ENCODE measurements around the gene SMAD7. TPM values are rescaled to one million over a fixed set of nuclear protein-coding genes. Genes with fewer than 3 reads are reported as not detected.

The SMAD7 gene
- total RNA-seq, 2 donors from 2014 or later, result 80.8 to 107 TPM

DNA sequence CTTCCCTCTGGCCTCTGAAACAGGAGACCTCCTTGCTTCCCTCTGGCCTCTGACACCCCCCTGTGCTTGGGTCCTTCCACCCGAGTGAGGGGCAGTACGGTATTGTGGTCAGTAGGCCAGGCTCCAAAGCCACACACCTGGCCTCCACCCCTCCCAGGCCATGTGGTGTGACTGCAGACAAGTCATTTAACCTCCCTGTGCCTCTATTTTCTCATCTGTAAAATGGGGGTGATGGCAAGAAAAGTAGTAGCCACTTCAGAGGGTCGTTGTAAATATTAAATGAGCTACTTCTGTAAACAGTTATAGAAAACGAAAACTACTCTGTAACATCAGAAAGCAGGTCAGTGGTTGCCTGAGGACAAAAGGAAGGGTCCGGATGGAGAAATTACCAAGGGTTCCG, 74.2 kb downstream of the SMAD7 start:
- H3K36me3 ChIP-seq, result no peaks in the 10 kb centered on the region
- H3K27ac ChIP-seq, result no peak overlapping the region
- no peak overlapping the region for H3K4me3 ChIP-seq
- no peaks in the 10 kb centered on the region for H3K27me3 ChIP-seq (replicated peaks; ENCODE audit: insufficient read depth)
- H3K4me1 ChIP-seq (ENCODE audit: control insufficient read depth in 1 of 2, low read depth in 2 of 2), result peaks cover 13 to 47% of the 10 kb centered on the region in 2 donors
- DNase-seq (ENCODE audit: low spot score), result no peak
- no peaks in the 10 kb centered on the region for H3K9me3 ChIP-seq
- ATAC-seq (ENCODE audit: insufficient number of reproducible peaks, low FRiP score, low read depth), result no peak
- TF ChIP-seq, protein P1, sequence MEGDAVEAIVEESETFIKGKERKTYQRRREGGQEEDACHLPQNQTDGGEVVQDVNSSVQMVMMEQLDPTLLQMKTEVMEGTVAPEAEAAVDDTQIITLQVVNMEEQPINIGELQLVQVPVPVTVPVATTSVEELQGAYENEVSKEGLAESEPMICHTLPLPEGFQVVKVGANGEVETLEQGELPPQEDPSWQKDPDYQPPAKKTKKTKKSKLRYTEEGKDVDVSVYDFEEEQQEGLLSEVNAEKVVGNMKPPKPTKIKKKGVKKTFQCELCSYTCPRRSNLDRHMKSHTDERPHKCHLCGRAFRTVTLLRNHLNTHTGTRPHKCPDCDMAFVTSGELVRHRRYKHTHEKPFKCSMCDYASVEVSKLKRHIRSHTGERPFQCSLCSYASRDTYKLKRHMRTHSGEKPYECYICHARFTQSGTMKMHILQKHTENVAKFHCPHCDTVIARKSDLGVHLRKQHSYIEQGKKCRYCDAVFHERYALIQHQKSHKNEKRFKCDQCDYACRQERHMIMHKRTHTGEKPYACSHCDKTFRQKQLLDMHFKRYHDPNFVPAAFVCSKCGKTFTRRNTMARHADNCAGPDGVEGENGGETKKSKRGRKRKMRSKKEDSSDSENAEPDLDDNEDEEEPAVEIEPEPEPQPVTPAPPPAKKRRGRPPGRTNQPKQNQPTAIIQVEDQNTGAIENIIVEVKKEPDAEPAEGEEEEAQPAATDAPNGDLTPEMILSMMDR (IDR thresholded peaks at IDR 0.05), result no peak

GRCh38 chr18:48875942-48876511, 74.7 kb downstream of the SMAD7 start:
- Histone ChIP-seq H3K36me3 (no peaks in the 10 kb centered on the region), H3K9me3 (no peaks in the 10 kb centered on the region), H3K27ac (no peak overlapping the region)

GRCh38 chr18:48875314-48875941, 75.3 kb downstream of the SMAD7 start:
- DNase-seq (ENCODE audit: low spot score) (no peak), ATAC-seq (ENCODE audit: insufficient number of reproducible peaks, low FRiP score, low read depth) (no peak)
- Histone ChIP-seq H3K27me3 (replicated peaks; ENCODE audit: insufficient read depth) (no peaks in the 10 kb centered on the region), H3K27ac (peak overlapping the region in 1 of 2 donors; percentile 87), H3K4me3 (no peak overlapping the region), H3K4me1 (ENCODE audit: control insufficient read depth in 1 of 2, low read depth in 2 of 2) (peaks cover 13 to 47% of the 10 kb centered on the region in 2 donors), H3K9me3 (no peaks in the 10 kb centered on the region), H3K36me3 (no peaks in the 10 kb centered on the region)
- TF ChIP-seq, protein P1 (IDR thresholded peaks at IDR 0.05), result no peak

More at GRCh38 chr18:48875942-48876511, 74.7 kb downstream of the SMAD7 start:
- ATAC-seq (ENCODE audit: insufficient number of reproducible peaks, low FRiP score, low read depth), result no peak
- Histone ChIP-seq H3K4me3 (no peak overlapping the region), H3K27me3 (replicated peaks; ENCODE audit: insufficient read depth) (no peaks in the 10 kb centered on the region), H3K4me1 (ENCODE audit: control insufficient read depth in 1 of 2, low read depth in 2 of 2) (peaks cover 13 to 47% of the 10 kb centered on the region in 2 donors)
- TF ChIP-seq, protein P1 (IDR thresholded peaks at IDR 0.05), result peak; percentile 11
- no peak for DNase-seq (ENCODE audit: low spot score)

GRCh38 chr18:48874701-48875162, 76.0 kb downstream of the SMAD7 start:
- Histone ChIP-seq H3K36me3 (no peaks in the 10 kb centered on the region), H3K27me3 (replicated peaks; ENCODE audit: insufficient read depth) (no peaks in the 10 kb centered on the region), H3K4me3 (no peak overlapping the region), H3K9me3 (no peaks in the 10 kb centered on the region), H3K27ac (peak overlapping the region in 1 of 2 donors; percentile 87), H3K4me1 (ENCODE audit: control insufficient read depth in 1 of 2, low read depth in 2 of 2) (peaks cover 13 to 47% of the 10 kb centered on the region in 2 donors)
- ATAC-seq (ENCODE audit: insufficient number of reproducible peaks, low FRiP score, low read depth) (no peak), DNase-seq (ENCODE audit: low spot score) (no peak)
- TF ChIP-seq, protein P1 (IDR thresholded peaks at IDR 0.05), result no peak

- TF ChIP-seq, protein P1 (IDR thresholded peaks at IDR 0.05), result no peak
- no peaks in the 10 kb centered on the region for H3K36me3 ChIP-seq
- H3K27ac ChIP-seq, result peak overlapping the region; percentile 85 to 87
- H3K9me3 ChIP-seq, result no peaks in the 10 kb centered on the region
- no peak overlapping the region for H3K4me3 ChIP-seq
- DNase-seq (ENCODE audit: low spot score) (no peak), ATAC-seq (ENCODE audit: insufficient number of reproducible peaks, low FRiP score, low read depth) (no peak)
- H3K4me1 ChIP-seq (ENCODE audit: control insufficient read depth in 1 of 2, low read depth in 2 of 2), result peaks cover 13 to 49% of the 10 kb centered on the region in 2 donors
- H3K27me3 ChIP-seq (replicated peaks; ENCODE audit: insufficient read depth), result no peaks in the 10 kb centered on the region
These were observed 76.5 kb downstream of the SMAD7 start for GRCh38 chr18:48874233-48874632.

Measured in thoracic aorta (tissue), 2 donors.